T-helper 17 cell (primary cell): ENCODE measurements around the gene FAM174C. TPM values are rescaled to one million over a fixed set of nuclear protein-coding genes. Genes with fewer than 3 reads are reported as not detected.
"Not testable (repeated sequence)": the region's sequence is repeated elsewhere in the genome, so short reads cannot be mapped to it uniquely, and the experiment has no call there.

Experiments
- ATAC-seq: fragments of 150-1000 bp; cut with Tn5 transposase; 2 replicates; pipeline ENCODE4 v1.10.0; 2021; ENCODE audit warnings: mild to moderate bottlenecking, moderate library complexity
- DNase-seq, 3 donors: peaks; one replicate each; pipeline versions ENCODE4 v3.0.0 to v3.0.0-alpha.2; 2020 to 2021
- H3K9me3 ChIP-seq: one replicate; pipeline ENCODE4 v1.7.0; 2013; ENCODE audit warnings: low read length, mild to moderate bottlenecking; ENCODE audit not compliant: control insufficient read depth, poor library complexity, severe bottlenecking
- H3K27ac Mint-ChIP-seq: one replicate; pipeline ENCODE4 v1.8.0; 2022; ENCODE audit warnings: mild to moderate bottlenecking, moderate library complexity, mixed read lengths
- H3K27me3 Mint-ChIP-seq: one replicate; pipeline ENCODE4 v1.8.0; 2022; ENCODE audit warnings: mixed read lengths
- H3K36me3 Mint-ChIP-seq: one replicate; pipeline ENCODE4 v1.8.0; 2022; ENCODE audit warnings: low read depth, mixed read lengths
- H3K4me1 Mint-ChIP-seq: one replicate; pipeline ENCODE4 v1.8.0; 2022; ENCODE audit warnings: mild to moderate bottlenecking, mixed read lengths
- H3K4me3 Mint-ChIP-seq: one replicate; pipeline ENCODE4 v1.8.0; 2022; ENCODE audit warnings: mild to moderate bottlenecking, moderate library complexity, mixed read lengths
- total RNA-seq, 4 donors: library from RNA in 2 of 4; stranded (reverse) in 2 of 4; gene quantifications; one replicate each; pipeline ENCODE4 v1.2.3 and lab custom pipeline; 2022 to 2026

The FAM174C gene
- total RNA-seq, 2 donors from 2014 or later: 40.6 to 43.6 TPM

GRCh38 chr19:1300744-1301490, 25.6 kb downstream of the FAM174C start:
- no peak overlapping the region for H3K4me3 Mint-ChIP-seq
- no peaks in the 10 kb centered on the region for H3K36me3 Mint-ChIP-seq
- DNase-seq (no peak), ATAC-seq (no peak)
- no peak overlapping the region for H3K27ac Mint-ChIP-seq
- H3K4me1 Mint-ChIP-seq: no peaks in the 10 kb centered on the region
- H3K9me3 ChIP-seq: no peaks in the 10 kb centered on the region
- no peaks in the 10 kb centered on the region for H3K27me3 Mint-ChIP-seq

DNA sequence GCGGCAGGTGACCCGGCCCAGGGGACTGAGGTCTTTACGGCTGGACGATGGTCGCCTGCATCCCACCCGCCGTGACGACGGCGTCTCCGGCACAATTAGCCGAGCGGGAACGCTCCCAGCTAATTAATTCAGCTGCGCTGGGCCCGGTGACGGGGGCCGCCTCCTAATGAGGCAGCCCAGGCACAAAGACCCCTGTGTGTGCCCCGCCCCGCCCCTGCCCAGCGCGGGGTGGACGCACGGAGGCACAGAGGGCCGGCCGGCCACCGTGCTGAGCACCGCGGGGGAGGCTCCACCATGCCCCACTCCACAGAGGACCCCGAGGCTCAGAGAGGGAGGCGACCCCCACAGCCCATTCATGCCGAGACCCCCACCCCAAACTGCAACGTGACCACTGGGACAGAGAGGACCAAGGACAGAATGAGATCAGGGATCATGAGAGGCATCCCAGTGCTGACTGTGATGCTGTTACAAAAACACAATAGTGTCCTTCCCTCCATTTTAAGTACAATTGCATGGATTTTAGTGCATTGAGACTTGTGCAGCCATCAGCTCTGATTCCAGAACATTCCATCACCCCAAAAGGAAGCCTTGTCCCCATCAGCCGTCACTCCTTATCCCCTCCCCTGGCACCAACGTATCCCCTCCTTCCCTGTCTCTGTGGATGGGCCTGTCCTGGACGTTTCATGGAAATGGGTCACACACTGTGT, 27.4 kb downstream of the FAM174C start:
- H3K36me3 Mint-ChIP-seq: no peaks in the 10 kb centered on the region
- no peak overlapping the region for H3K27ac Mint-ChIP-seq
- H3K9me3 ChIP-seq: no peaks in the 10 kb centered on the region
- DNase-seq (no peak), ATAC-seq (no peak)
- H3K4me3 Mint-ChIP-seq: no peak overlapping the region
- no peaks in the 10 kb centered on the region for H3K4me1 Mint-ChIP-seq
- H3K27me3 Mint-ChIP-seq: no peaks in the 10 kb centered on the region

- no peak overlapping the region for H3K4me3 Mint-ChIP-seq
- no peaks in the 10 kb centered on the region for H3K36me3 Mint-ChIP-seq
- ATAC-seq: no peak
- no peak overlapping the region for H3K27ac Mint-ChIP-seq
- H3K27me3 Mint-ChIP-seq: no peaks in the 10 kb centered on the region
- no peak for DNase-seq
- no peaks in the 10 kb centered on the region for H3K4me1 Mint-ChIP-seq
- H3K9me3 ChIP-seq: no peaks in the 10 kb centered on the region
These were observed 29.0 kb downstream of the FAM174C start for GRCh38 chr19:1304197-1304924.

GRCh38 chr19:1305354-1305753, 30.0 kb downstream of the FAM174C start:
- H3K27me3 Mint-ChIP-seq, H3K4me1 Mint-ChIP-seq, H3K9me3 ChIP-seq, ATAC-seq, H3K4me3 Mint-ChIP-seq, H3K36me3 Mint-ChIP-seq, DNase-seq, H3K27ac Mint-ChIP-seq: not testable (repeated sequence)

GRCh38 chr19:1307320-1307719, 32.0 kb downstream of the FAM174C start:
- no peaks in the 10 kb centered on the region for H3K27me3 Mint-ChIP-seq
- no peak overlapping the region for H3K27ac Mint-ChIP-seq
- H3K4me3 Mint-ChIP-seq: no peak overlapping the region
- H3K4me1 Mint-ChIP-seq: no peaks in the 10 kb centered on the region
- H3K9me3 ChIP-seq: no peaks in the 10 kb centered on the region
- H3K36me3 Mint-ChIP-seq: no peaks in the 10 kb centered on the region
- no peak for DNase-seq
- ATAC-seq: no peak

- Mint-ChIP-seq H3K4me3 (no peak overlapping the region), H3K27me3 (no peaks in the 10 kb centered on the region), H3K4me1 (no peaks in the 10 kb centered on the region), H3K27ac (no peak overlapping the region), H3K36me3 (no peaks in the 10 kb centered on the region)
- DNase-seq: no peak
- ATAC-seq: no peak
- no peaks in the 10 kb centered on the region for H3K9me3 ChIP-seq
These were observed 32.5 kb downstream of the FAM174C start for GRCh38 chr19:1307755-1308303.

DNA sequence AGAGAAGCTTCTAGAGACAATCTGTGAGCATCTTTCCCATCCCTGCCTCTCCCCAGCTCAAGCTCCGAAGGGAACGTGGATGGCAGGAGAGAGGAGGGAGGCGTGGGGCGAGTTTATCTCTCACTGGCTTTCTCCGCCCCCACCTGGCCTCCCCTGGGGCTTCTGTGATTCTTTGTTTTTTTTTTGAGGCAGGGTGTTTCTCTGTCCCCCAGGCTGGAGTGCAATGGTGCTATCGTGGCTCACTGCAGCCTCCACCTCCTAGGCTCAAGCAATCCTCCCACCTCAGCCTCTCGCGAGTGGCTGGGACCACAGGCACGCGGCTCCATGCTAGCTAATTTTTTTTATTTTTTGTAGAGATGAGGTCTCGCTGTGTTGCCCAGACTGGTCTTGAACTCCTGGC, 33.4 kb downstream of the FAM174C start:
- no peaks in the 10 kb centered on the region for H3K9me3 ChIP-seq
- Mint-ChIP-seq H3K36me3 (no peaks in the 10 kb centered on the region), H3K27me3 (no peaks in the 10 kb centered on the region), H3K4me1 (no peaks in the 10 kb centered on the region), H3K4me3 (no peak overlapping the region), H3K27ac (no peak overlapping the region)
- ATAC-seq: no peak
- no peak for DNase-seq

DNA sequence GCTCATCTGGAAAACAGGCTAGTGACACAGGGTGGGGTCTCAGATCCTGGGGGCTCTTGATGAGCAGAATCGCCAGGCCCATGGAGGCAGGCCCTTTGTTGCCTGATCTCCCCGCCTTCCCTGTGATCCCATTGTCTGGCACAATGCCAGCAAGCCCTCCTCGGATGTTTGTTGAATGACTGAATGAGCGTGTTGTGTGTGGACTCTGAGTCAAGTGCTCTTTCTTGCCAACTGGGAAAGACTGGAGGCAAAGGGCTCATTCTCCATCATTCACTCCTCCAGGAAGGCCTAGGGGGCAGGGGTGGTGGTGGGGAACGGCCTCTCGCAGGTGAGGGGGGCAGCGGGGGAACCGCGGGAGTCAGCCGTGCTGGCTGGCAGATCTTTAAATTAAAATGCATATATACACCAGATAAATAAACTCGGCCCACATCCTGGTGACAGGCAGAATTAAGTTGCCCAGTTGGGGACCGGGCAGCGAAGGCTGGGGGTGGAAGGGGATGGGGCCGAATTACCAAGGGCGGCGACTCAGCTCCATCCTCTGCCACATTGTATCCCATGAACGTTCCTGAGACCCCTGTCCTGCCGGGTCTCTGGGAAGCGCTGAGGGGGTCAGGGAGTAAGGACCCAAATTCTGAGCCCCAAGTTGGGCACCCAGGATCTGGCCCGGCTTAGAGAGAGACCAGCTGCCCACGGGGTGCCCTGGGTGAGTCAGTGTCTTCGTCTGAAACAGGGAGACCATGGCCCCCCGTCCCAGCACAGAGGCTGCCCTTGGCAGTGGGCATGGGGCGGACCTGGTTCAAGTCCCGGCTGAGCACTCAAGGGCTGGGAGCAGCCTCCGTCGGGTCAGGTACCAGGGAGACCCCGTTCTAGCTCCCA, 34.9 kb downstream of the FAM174C start:
- H3K9me3 ChIP-seq: no peaks in the 10 kb centered on the region
- no peak for DNase-seq
- Mint-ChIP-seq H3K36me3 (no peaks in the 10 kb centered on the region), H3K4me3 (no peak overlapping the region), H3K27ac (no peak overlapping the region), H3K4me1 (no peaks in the 10 kb centered on the region), H3K27me3 (peaks cover 4% of the 10 kb centered on the region)
- ATAC-seq: no peak

- ATAC-seq: no peak
- H3K9me3 ChIP-seq: no peaks in the 10 kb centered on the region
- Mint-ChIP-seq H3K4me1 (no peaks in the 10 kb centered on the region), H3K27me3 (peaks cover 6% of the 10 kb centered on the region), H3K4me3 (no peak overlapping the region), H3K36me3 (no peaks in the 10 kb centered on the region), H3K27ac (no peak overlapping the region)
- no peak for DNase-seq
These were observed 35.5 kb downstream of the FAM174C start for GRCh38 chr19:1310853-1311180.

GRCh38 chr19:1311543-1312091, 36.3 kb downstream of the FAM174C start:
- ATAC-seq (no peak), DNase-seq (no peak)
- Mint-ChIP-seq H3K4me3 (no peak overlapping the region), H3K36me3 (no peaks in the 10 kb centered on the region), H3K27ac (no peak overlapping the region), H3K4me1 (no peaks in the 10 kb centered on the region), H3K27me3 (peaks cover 6% of the 10 kb centered on the region)
- no peaks in the 10 kb centered on the region for H3K9me3 ChIP-seq

DNA sequence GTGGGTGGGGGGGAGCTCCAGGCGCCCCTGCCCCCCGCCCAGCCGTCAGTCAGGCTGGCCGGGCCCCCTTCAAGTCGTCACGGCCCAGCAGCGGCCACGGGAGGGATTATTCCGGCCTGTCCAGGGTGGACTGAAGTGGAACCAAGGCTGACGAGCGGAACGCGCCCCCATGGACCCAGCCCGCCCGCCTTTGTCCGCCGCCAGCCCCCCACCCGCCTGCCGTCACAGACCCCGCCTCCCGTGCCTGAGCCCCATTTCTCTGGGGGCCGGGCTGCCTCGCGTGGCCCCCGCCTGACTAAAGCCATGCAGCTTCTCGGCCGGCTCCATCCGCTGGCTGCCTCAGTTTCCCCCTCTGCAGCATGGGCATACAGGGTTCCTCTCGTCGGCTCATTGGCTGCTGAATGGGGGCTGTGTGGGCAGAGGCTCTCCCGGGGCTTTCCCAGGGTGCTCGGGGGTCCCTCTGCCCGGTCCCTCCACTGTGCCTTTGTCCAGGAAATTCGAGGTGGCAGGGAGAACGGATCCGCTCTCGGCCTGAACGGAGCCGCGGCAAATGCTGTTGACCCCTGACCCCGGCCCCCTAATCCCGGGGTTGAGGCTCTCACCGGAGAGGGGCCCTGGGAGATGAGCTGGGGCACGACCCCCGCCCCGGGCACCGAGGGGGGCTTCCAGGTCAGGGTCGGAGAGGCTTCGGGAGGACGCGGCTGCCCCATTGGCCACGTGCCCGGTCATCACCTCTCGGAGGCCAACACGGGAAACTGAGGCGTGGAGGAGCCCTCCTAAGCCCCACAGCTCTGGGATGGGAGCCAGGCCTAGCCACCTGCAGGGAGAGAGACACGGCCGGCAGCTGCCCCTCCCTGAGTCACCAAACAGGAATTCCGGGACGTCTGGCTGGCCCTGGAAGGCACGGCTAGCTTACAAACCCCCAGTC, 37.7 kb downstream of the FAM174C start:
- peaks cover 17% of the 10 kb centered on the region for H3K27me3 Mint-ChIP-seq
- no peaks in the 10 kb centered on the region for H3K36me3 Mint-ChIP-seq
- H3K9me3 ChIP-seq: no peaks in the 10 kb centered on the region
- no peak for DNase-seq
- H3K27ac Mint-ChIP-seq: no peak overlapping the region
- H3K4me1 Mint-ChIP-seq: no peaks in the 10 kb centered on the region
- no peak overlapping the region for H3K4me3 Mint-ChIP-seq
- ATAC-seq: no peak
